Uterus (tissue), 2 donors: ENCODE results near the gene ANO6.

ENCODE experiments used
- POLR2A ChIP-seq, 2 donors: fragments of 450-650 bp; IDR thresholded peaks; one replicate each; pipeline ENCODE4 v1.6.1; 2016; ENCODE audit warnings: antibody characterized with exemption in 2 of 2, mild to moderate bottlenecking in 1 of 2, moderate library complexity in 1 of 2
- TF ChIP-seq, protein P1 (sequence below), 4 experiments: fragments of 200-600 bp in 2 of 4; fragments of 450-650 bp in 2 of 4; sonication (generic) in 2 of 4; IDR thresholded peaks; one replicate each; pipeline ENCODE4 v1.5.1; 2016 to 2019; ENCODE audit warnings: antibody characterized with exemption in 4 of 4, mild to moderate bottlenecking in 2 of 4, moderate library complexity in 1 of 4

DNA sequence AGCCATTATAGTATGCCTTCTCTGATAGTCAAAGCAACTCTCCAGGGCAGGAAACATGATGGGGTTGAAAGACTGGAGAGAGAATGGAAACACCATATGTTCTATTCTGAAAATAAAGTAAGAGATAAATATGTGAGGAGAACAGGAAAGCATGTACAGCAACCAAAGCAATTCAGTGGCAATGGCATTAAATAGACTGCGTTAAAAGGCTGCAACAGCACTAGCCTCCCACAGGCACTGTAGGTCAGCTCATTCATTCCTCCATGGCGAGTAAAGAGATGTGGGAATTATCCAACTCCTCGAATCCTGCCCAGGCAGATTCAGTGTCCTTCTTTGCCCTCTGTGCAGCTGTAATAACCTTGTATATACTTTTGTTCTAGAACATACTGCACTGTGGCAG is 43.8 kb downstream of the ANO6 start:
- TF ChIP-seq, protein P1, sequence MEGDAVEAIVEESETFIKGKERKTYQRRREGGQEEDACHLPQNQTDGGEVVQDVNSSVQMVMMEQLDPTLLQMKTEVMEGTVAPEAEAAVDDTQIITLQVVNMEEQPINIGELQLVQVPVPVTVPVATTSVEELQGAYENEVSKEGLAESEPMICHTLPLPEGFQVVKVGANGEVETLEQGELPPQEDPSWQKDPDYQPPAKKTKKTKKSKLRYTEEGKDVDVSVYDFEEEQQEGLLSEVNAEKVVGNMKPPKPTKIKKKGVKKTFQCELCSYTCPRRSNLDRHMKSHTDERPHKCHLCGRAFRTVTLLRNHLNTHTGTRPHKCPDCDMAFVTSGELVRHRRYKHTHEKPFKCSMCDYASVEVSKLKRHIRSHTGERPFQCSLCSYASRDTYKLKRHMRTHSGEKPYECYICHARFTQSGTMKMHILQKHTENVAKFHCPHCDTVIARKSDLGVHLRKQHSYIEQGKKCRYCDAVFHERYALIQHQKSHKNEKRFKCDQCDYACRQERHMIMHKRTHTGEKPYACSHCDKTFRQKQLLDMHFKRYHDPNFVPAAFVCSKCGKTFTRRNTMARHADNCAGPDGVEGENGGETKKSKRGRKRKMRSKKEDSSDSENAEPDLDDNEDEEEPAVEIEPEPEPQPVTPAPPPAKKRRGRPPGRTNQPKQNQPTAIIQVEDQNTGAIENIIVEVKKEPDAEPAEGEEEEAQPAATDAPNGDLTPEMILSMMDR (IDR thresholded peaks at IDR 0.05) = no peak
- TF ChIP-seq POLR2A (IDR thresholded peaks at IDR 0.05) = no peak
